Glutamatergic neuron (in vitro differentiated cells): ENCODE data around the gene GHRH. TPM values are rescaled to one million over a fixed set of nuclear protein-coding genes. Genes with fewer than 3 reads are reported as not detected.

Experiments used
- DNase-seq: peaks from one replicate; pipeline ENCODE4 v3.0.0; 2022
- H3K27ac Mint-ChIP-seq: one replicate; pipeline ENCODE4 v1.8.0; 2020; ENCODE audit warnings: mild to moderate bottlenecking, mixed read lengths, inconsistent platforms; ENCODE audit not compliant: unreplicated experiment
- H3K27me3 Mint-ChIP-seq: one replicate; pipeline ENCODE4 v1.8.0; 2020; ENCODE audit warnings: mild to moderate bottlenecking, moderate library complexity, mixed read lengths, inconsistent platforms; ENCODE audit not compliant: unreplicated experiment
- H3K36me3 Mint-ChIP-seq: one replicate; pipeline ENCODE4 v1.8.0; 2020; ENCODE audit warnings: mild to moderate bottlenecking, mixed read lengths, inconsistent platforms; ENCODE audit not compliant: unreplicated experiment
- H3K4me1 Mint-ChIP-seq: one replicate; pipeline ENCODE4 v1.8.0; 2020; ENCODE audit warnings: mild to moderate bottlenecking, low read depth, mixed read lengths, inconsistent platforms; ENCODE audit not compliant: unreplicated experiment
- H3K4me3 Mint-ChIP-seq: one replicate; pipeline ENCODE4 v1.8.0; 2020; ENCODE audit warnings: mild to moderate bottlenecking, mixed read lengths, inconsistent platforms; ENCODE audit not compliant: unreplicated experiment
- H3K9me3 Mint-ChIP-seq: one replicate; pipeline ENCODE4 v1.8.0; 2020; ENCODE audit warnings: mild to moderate bottlenecking, moderate library complexity, mixed read lengths, inconsistent platforms; ENCODE audit not compliant: unreplicated experiment
- total RNA-seq: library from RNA; stranded (reverse); fragmentation: NEBNext Ultra II Directional; extraction: Animal tissue kit (Norgen Biotek cat#: 25700); gene quantifications from one replicate; pipeline ENCODE4 v1.2.1, GENCODE V29; 2021; ENCODE audit not compliant: unreplicated experiment
- TF ChIP-seq, protein P1 (sequence below): fragments of 200-600 bp; sonication (generic); IDR thresholded peaks from one replicate; pipeline ENCODE4 v1.5.0; 2021; ENCODE audit not compliant: partially characterized antibody, unreplicated experiment

The GHRH gene
- total RNA-seq, 1 donor from 2014 or later, result not detected

DNA sequence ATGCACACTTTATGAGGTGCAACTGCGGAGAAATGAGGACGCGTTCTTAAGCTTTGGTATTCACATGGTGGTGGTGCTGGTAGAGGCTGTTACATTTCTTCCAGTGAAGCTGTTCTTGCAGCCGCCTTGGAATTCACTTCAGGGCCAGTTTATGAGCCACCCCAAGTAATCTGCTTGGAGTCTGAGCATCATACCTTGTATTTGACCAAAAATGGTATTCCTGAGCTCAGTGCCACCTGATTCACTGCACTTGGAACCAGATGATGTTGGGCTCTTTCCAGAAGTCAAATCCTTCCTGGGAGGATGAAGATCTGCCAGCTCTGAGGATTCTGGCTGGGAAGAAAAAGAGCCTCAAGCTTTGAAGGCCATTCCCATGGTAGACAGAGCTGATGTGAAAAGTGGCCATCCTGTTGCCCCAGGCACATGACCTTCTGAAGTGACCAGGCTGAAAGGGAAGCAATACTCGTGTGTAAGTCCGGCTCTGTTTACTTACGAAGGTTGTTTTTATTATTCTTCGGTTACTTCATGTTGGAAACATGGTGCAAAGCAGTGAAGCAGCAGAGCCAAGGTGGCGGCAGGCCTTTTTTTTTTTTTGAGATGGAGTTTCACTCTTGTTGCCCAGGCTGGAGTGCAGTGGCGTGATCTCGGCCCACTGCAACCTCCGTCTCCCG lies 35.6 kb upstream of the GHRH start:
- no peak overlapping the region for H3K4me3 Mint-ChIP-seq
- no peaks in the 10 kb centered on the region for H3K9me3 Mint-ChIP-seq
- no peaks in the 10 kb centered on the region for H3K27me3 Mint-ChIP-seq
- TF ChIP-seq, protein P1, sequence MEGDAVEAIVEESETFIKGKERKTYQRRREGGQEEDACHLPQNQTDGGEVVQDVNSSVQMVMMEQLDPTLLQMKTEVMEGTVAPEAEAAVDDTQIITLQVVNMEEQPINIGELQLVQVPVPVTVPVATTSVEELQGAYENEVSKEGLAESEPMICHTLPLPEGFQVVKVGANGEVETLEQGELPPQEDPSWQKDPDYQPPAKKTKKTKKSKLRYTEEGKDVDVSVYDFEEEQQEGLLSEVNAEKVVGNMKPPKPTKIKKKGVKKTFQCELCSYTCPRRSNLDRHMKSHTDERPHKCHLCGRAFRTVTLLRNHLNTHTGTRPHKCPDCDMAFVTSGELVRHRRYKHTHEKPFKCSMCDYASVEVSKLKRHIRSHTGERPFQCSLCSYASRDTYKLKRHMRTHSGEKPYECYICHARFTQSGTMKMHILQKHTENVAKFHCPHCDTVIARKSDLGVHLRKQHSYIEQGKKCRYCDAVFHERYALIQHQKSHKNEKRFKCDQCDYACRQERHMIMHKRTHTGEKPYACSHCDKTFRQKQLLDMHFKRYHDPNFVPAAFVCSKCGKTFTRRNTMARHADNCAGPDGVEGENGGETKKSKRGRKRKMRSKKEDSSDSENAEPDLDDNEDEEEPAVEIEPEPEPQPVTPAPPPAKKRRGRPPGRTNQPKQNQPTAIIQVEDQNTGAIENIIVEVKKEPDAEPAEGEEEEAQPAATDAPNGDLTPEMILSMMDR, result no peak
- H3K27ac Mint-ChIP-seq, result no peak overlapping the region
- peaks cover 15% of the 10 kb centered on the region for H3K36me3 Mint-ChIP-seq
- no peak for DNase-seq
- H3K4me1 Mint-ChIP-seq, result peaks cover 9% of the 10 kb centered on the region

DNA sequence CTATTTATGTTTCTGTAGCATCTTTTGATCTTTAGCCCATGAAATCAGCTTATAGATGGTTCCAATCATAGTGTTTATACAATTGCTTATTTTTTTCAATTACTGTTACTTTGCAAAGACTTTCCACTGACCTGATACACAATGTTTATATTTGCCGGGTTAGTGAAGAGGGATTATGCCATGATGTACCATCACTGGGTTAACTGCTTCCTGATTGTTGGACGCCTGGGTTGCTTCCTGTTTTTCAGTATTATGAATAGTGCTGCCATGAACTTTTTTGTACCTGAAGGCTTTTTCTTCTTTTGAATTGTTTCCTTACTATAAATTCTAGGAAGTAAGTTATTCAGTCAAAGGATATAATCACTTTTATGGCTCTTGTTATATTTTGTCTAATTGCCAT lies 34.8 kb upstream of the GHRH start:
- DNase-seq, result no peak
- H3K9me3 Mint-ChIP-seq, result no peaks in the 10 kb centered on the region
- H3K4me1 Mint-ChIP-seq, result peaks cover 9% of the 10 kb centered on the region
- no peak overlapping the region for H3K4me3 Mint-ChIP-seq
- no peak overlapping the region for H3K27ac Mint-ChIP-seq
- peaks cover 15% of the 10 kb centered on the region for H3K36me3 Mint-ChIP-seq
- TF ChIP-seq, protein P1, result no peak
- no peaks in the 10 kb centered on the region for H3K27me3 Mint-ChIP-seq

DNA sequence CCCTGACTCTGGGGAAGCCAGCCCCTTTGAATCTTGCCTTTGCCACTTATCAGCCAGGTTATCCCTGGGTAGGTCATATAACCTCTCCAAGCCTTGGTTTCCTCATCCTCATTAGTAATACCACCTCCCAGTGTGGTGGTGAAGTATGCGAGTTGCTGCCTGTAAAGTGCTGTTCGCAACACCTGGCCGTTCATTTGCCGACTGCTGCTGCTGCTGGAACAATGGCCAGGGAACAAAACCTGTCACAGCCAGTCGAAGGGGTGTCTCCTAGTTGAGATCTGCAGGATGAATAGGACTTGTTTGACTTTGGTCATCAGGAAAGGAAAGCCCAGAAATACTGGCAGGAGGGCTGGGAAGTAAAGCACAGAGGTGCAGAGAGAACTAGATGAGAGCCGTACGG lies 34.0 kb upstream of the GHRH start:
- Mint-ChIP-seq H3K4me1 (peaks cover 9% of the 10 kb centered on the region), H3K36me3 (peaks cover 14% of the 10 kb centered on the region), H3K27ac (no peak overlapping the region), H3K27me3 (no peaks in the 10 kb centered on the region), H3K9me3 (no peaks in the 10 kb centered on the region), H3K4me3 (no peak overlapping the region)
- DNase-seq, result no peak
- TF ChIP-seq, protein P1, result no peak

DNA sequence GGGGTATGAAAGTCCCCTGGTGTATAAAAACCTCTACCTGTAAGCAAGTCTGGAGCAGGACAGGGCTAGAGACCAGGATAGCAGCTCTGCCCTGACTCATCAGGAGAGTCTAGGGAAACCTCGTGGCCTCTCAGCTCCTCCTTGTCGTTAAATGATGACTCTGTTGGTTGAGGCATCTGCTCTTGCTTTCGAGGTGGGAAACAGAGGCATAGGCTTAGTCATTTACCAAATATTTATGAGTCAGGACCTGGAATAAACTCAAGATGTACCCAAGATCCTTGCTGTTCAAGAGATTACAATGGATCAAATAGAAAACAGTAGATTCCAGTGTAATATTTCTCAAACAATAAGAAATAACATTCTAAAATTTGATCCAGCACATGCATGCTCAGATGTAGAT lies 33.4 kb upstream of the GHRH start:
- no peaks in the 10 kb centered on the region for H3K9me3 Mint-ChIP-seq
- no peak for DNase-seq
- no peak overlapping the region for H3K4me3 Mint-ChIP-seq
- H3K27me3 Mint-ChIP-seq, result no peaks in the 10 kb centered on the region
- TF ChIP-seq, protein P1, result no peak
- no peak overlapping the region for H3K27ac Mint-ChIP-seq
- peaks cover 8% of the 10 kb centered on the region for H3K4me1 Mint-ChIP-seq
- peaks cover 10% of the 10 kb centered on the region for H3K36me3 Mint-ChIP-seq

DNA sequence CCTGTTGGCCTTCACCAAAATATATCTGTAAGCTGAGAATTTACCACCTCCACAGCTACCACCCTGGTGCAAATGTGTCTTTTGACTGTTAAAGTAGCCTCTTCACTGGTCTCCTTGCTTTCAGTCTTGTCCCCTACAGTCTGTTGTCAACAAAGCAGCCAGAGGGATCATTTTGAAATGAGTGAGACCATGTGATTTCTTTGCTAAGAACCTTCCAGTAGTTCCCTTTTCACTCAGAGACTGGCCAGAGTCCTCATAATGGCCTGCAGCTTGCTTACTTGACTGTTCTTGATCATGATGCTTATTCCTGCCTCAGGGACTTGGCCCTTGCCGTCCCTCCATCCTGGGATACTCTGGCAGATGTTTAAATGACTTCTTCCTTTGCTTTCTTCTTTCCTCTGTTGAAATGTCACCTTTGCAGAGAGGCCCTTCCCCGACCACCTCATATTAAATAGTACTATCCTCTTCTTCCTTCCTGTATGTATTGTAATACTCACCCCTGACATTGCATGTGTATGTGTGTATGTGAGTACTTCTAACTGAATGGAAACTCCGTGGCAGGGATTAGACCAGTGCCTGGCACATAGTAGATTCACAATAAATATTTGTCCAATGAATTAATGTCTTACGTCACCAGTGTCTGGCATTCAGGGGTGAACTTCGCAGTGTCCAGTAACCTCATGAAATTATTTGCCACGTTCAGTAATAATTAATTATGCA lies 32.8 kb upstream of the GHRH start:
- H3K9me3 Mint-ChIP-seq, result peaks cover under 1% of the 10 kb centered on the region
- peaks cover under 1% of the 10 kb centered on the region for H3K27me3 Mint-ChIP-seq
- TF ChIP-seq, protein P1, result no peak
- H3K27ac Mint-ChIP-seq, result peak overlapping the region; percentile 7
- no peak for DNase-seq
- H3K4me3 Mint-ChIP-seq, result no peak overlapping the region
- peaks cover 10% of the 10 kb centered on the region for H3K36me3 Mint-ChIP-seq
- H3K4me1 Mint-ChIP-seq, result peaks cover 8% of the 10 kb centered on the region
